ENCODE data around the gene KIF16B. TPM values are rescaled to one million over a fixed set of nuclear protein-coding genes. Genes with fewer than 3 reads are reported as not detected.
"Not testable (repeated sequence)": the region's sequence is repeated elsewhere in the genome, so short reads cannot be mapped to it uniquely, and the experiment has no call there.

KIF16B gene
- total and polyA plus RNA-seq, 2 of the 13 experiments (the other 11 are each of a cell fraction or from before 2014, with no cell fraction given): 6.9 to 18.0 TPM

DNA sequence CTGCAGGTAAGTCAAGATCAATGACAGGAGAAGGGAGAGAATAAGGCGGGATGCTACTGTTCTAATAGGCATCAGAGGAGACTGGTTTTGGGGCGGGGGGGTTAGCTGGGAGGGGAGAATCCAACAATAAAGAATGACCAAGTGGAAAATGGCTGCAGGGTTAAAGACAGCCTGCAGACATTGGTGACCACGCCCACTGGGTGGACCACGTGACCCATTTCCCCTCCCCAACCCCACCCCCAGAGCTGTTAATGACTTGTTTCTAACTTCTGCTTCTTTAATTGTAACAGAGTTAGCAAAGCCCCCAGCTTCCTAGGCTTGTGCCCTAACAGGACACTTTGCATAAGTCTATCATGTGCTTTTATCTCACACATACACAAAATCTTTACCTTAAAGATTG, 344.5 kb downstream of the KIF16B start (continued):
- TF ChIP-seq PITX1 (CRISPR knock-in tag; IDR thresholded peaks at IDR 0.05) (no peak), ZSCAN29 (CRISPR knock-in tag; conservative IDR thresholded peaks at IDR 0.05) (no peak), TSC22D2 (CRISPR knock-in tag; IDR thresholded peaks at IDR 0.05; ENCODE audit: borderline replicate concordance) (no peak), ZFY (CRISPR knock-in tag; IDR thresholded peaks at IDR 0.05) (no peak), ETV6 (CRISPR knock-in tag; conservative IDR thresholded peaks at IDR 0.05) (no peak), ZNF234 (CRISPR knock-in tag; conservative IDR thresholded peaks at IDR 0.05) (no peak), ZNF225 (CRISPR knock-in tag; IDR thresholded peaks at IDR 0.05) (no peak)
- TF ChIP-seq, protein P1, sequence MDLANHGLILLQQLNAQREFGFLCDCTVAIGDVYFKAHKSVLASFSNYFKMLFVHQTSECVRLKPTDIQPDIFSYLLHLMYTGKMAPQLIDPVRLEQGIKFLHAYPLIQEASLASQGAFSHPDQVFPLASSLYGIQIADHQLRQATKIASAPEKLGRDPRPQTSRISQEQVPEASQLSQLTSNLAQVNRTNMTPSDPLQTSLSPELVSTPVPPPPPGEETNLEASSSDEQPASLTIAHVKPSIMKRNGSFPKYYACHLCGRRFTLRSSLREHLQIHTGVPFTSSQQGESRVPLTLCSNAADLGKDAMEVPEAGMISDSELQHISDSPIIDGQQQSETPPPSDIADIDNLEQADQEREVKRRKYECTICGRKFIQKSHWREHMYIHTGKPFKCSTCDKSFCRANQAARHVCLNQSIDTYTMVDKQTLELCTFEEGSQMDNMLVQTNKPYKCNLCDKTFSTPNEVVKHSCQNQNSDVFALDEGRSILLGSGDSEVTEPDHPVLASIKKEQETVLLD (CRISPR knock-in tag; IDR thresholded peaks at IDR 0.05; ENCODE audit: low read depth): no peak

DNA sequence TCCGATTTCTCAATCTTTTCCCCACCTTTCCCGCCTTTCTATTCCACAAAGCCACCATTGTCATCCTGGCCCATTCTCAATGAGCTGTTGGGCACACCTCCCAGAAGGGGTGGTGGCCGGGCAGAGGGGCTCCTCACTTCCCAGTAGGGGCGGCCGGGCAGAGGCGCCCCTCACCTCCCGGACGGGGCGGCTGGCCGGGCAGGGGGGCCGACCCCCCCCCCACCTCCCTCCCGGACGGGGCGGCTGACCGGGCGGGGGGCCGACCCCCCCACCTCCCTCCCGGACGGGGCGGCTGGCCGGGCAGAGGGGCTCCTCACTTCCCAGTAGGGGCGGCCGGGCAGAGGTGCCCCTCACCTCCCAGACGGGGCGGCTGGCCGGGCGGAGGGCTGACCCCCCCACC, 346.3 kb downstream of the KIF16B start:
- H3K27ac ChIP-seq (ENCODE audit: extremely low read length, insufficient read depth, low read length); H3K27me3 ChIP-seq (ENCODE audit: control insufficient read depth in 1 of 2, insufficient read depth in 2 of 2, low read length in 2 of 2); BruUV-seq (replicated peaks); H2AFZ ChIP-seq (ENCODE audit: low read length); POLR2A ChIA-PET; ATAC-seq; H3K79me2 ChIP-seq (ENCODE audit: insufficient read depth, low read length); intact Hi-C loops (cut with micrococcal nuclease; ENCODE audit: unreplicated experiment); FAIRE-seq; H3K9ac ChIP-seq (ENCODE audit: insufficient read depth, low read depth, low read length); CTCF ChIA-PET (ENCODE audit: low intra/inter-chr PET ratio, low total read pairs); H3K4me1 ChIP-seq (ENCODE audit: insufficient read depth, low read length); H4K20me1 ChIP-seq (ENCODE audit: insufficient read depth, low read length); in situ Hi-C loops (cut with HindIII; ENCODE audit: extremely low pct_ligation_motif_present, low pct_unique_long_range_greater_than_20kb); DNase-seq (ENCODE audit: low spot score); H3K4me3 ChIP-seq (replicated peaks in 1 of 3; ENCODE audit: insufficient read depth in 1 of 3, low read depth in 2 of 3, low read length in 3 of 3); H3K36me3 ChIP-seq (replicated peaks in 1 of 2; ENCODE audit: control insufficient read depth in 1 of 2, insufficient read depth in 2 of 2, low read length in 2 of 2); H3K4me2 ChIP-seq (ENCODE audit: low read depth, low read length); H3K9me3 ChIP-seq (ENCODE audit: low read length): not testable (repeated sequence)
- WGBS (ENCODE audit: low lambda C conversion rate): 79% methylated on average over 15 of the region's 27 CpGs
